LNCAP (cell line): ENCODE results near the gene SORBS1.

Source experiments
- CTCF ChIP-seq: fragments of 450-650 bp; IDR thresholded peaks from 2 replicates; pipeline ENCODE4 v1.5.1; 2017; ENCODE audit warnings: mild to moderate bottlenecking

Gene SORBS1

GRCh38 chr10:95281206-95281605 is 280.0 kb downstream of the SORBS1 start:
- TF ChIP-seq CTCF: no peak

GRCh38 chr10:95280637-95281036 is 280.5 kb downstream of the SORBS1 start:
- no peak for TF ChIP-seq CTCF

GRCh38 chr10:95279042-95279820 is 281.9 kb downstream of the SORBS1 start:
- no peak for TF ChIP-seq CTCF

GRCh38 chr10:95278061-95278988 is 282.8 kb downstream of the SORBS1 start:
- TF ChIP-seq CTCF: no peak

GRCh38 chr10:95277614-95278013 is 283.6 kb downstream of the SORBS1 start:
- TF ChIP-seq CTCF: no peak

GRCh38 chr10:95277201-95277570 is 284.0 kb downstream of the SORBS1 start:
- TF ChIP-seq CTCF: no peak

- TF ChIP-seq CTCF: no peak
These were observed 284.6 kb downstream of the SORBS1 start for GRCh38 chr10:95276367-95277200.
